HCT116 (cell line): ENCODE measurements around the gene TAF1. TPM values are rescaled to one million over a fixed set of nuclear protein-coding genes. Genes with fewer than 3 reads are reported as not detected.

Source experiments
- ATAC-seq: fragments of 200-7000 bp; cut with Tn5 transposase; 2 replicates; pipeline ENCODE4 v1.9.1; 2020; ENCODE audit warnings: mild to moderate bottlenecking, moderate library complexity
- BruUV-seq: library from RNA; stranded (reverse); fragments of 400-500 nt; replicated peaks from 2 replicates; lab custom pipeline; 2021; lab: Mats Ljungman, UMichigan
- CTCF ChIA-PET: fragments of 300-600 bp; sonication (Branson Sonifier 250); formaldehyde crosslinking; loops from one replicate; lab custom pipeline; 2021; ENCODE audit warnings: antibody characterized with exemption; lab: Charles Lee
- POLR2A ChIA-PET: fragments of 300-600, 350-600 bp; sonication (Branson Sonifier 250); formaldehyde crosslinking; loops from one replicate; lab custom pipeline; 2021; ENCODE audit warnings: antibody characterized with exemption; lab: Charles Lee
- RAD21 ChIA-PET, 2 experiments: fragments of 300-600 bp; sonication (Branson Sonifier 250); formaldehyde crosslinking; loops; one replicate each; lab custom pipeline; 2023; ENCODE audit warnings: low total read pairs in 2 of 2; ENCODE audit not compliant: uncharacterized antibody in 2 of 2, unreplicated experiment in 2 of 2, low non-redundant PET in 1 of 2; lab: Charles Lee
- DNase-seq: peaks from one replicate; pipeline ENCODE4 v3.0.0-alpha.2; 2010; ENCODE audit warnings: low read depth, low spot score
- H2AFZ ChIP-seq: fragments of 200-600 bp; shearing (Covaris generic), sonication (generic); 2 replicates; pipeline ENCODE4 v1.6.1; 2017; ENCODE audit warnings: low read depth, mixed run types, mixed read lengths, antibody characterized with exemption, low read length; ENCODE audit not compliant: poor library complexity, severe bottlenecking
- H3K27ac ChIP-seq: 2 replicates; pipeline ENCODE4 v1.5.1; 2012; ENCODE audit warnings: low read depth, low read length
- H3K27me3 ChIP-seq: fragments of 200-600 bp; sonication (generic); 2 replicates; pipeline ENCODE4 v1.6.1; 2016; ENCODE audit warnings: mixed run types, low read length, mixed read lengths; ENCODE audit not compliant: insufficient read depth
- H3K36me3 ChIP-seq, 2 experiments: fragments of 200-500 bp in 1 of 2; fragments of 200-600 bp in 1 of 2; sonication (Bioruptor generic) in 1 of 2; sonication (generic) in 1 of 2; 2 replicates each; pipeline versions ENCODE4 v1.5.1 to v1.6.1; 2014 to 2016; ENCODE audit warnings: low read length in 2 of 2, inconsistent platforms in 1 of 2, mixed read lengths in 1 of 2, mixed run types in 1 of 2; ENCODE audit not compliant: insufficient read depth in 2 of 2, control insufficient read depth in 1 of 2
- H3K4me1 ChIP-seq, 2 experiments: fragments of 200-600 bp in 1 of 2; sonication (generic) in 1 of 2; 2 replicates each; pipeline versions ENCODE4 v1.5.1 to v1.6.1; 2012 to 2017; ENCODE audit warnings: low read length in 2 of 2, inconsistent platforms in 1 of 2, mild to moderate bottlenecking in 1 of 2, mixed read lengths in 1 of 2, mixed run types in 1 of 2, moderate library complexity in 1 of 2; ENCODE audit not compliant: insufficient read depth in 2 of 2, control insufficient read depth in 1 of 2
- H3K4me2 ChIP-seq: fragments of 200-600 bp; sonication (generic); 2 replicates; pipeline ENCODE4 v1.6.1; 2017; ENCODE audit warnings: mixed run types, low read length, mixed read lengths
- H3K4me3 ChIP-seq, 2 experiments: fragments of 200-600 bp in 1 of 2; sonication (generic) in 1 of 2; replicated peaks in 1 of 2; 2 replicates each; pipeline ENCODE4 v1.5.1; 2011 to 2016; ENCODE audit warnings: low read length in 2 of 2, control low read depth in 1 of 2, low read depth in 1 of 2, mild to moderate bottlenecking in 1 of 2, mixed read lengths in 1 of 2, mixed run types in 1 of 2
- H3K79me2 ChIP-seq: fragments of 200-600 bp; sonication (generic); 2 replicates; pipeline ENCODE4 v1.6.1; 2017; ENCODE audit warnings: mild to moderate bottlenecking, mixed run types, low read length, moderate library complexity, mixed read lengths; ENCODE audit not compliant: insufficient read depth
- H3K9ac ChIP-seq: fragments of 200-600 bp; sonication (generic); 2 replicates; pipeline ENCODE4 v1.6.1; 2016; ENCODE audit warnings: low read length, mixed read lengths
- H3K9me2 ChIP-seq: fragments of 200-600 bp; sonication (generic), shearing (Covaris generic); 2 replicates; pipeline ENCODE4 v1.6.1; 2017; ENCODE audit warnings: mixed run types, mild to moderate bottlenecking, moderate library complexity; ENCODE audit not compliant: insufficient read depth
- H3K9me3 ChIP-seq, 2 experiments: fragments of 200-500 bp in 1 of 2; fragments of 200-600 bp in 1 of 2; sonication (Bioruptor generic) in 1 of 2; sonication (generic) in 1 of 2; 2 replicates each; pipeline ENCODE4 v1.6.1; 2014 to 2017; ENCODE audit warnings: low read length in 2 of 2, mixed read lengths in 2 of 2, inconsistent platforms in 1 of 2, low read depth in 1 of 2, mild to moderate bottlenecking in 1 of 2, mixed run types in 1 of 2, moderate library complexity in 1 of 2; ENCODE audit not compliant: control insufficient read depth in 1 of 2, insufficient read depth in 1 of 2
- H4K20me1 ChIP-seq: fragments of 200-600 bp; sonication (generic), shearing (Covaris generic); 2 replicates; pipeline ENCODE4 v1.6.1; 2017; ENCODE audit warnings: mixed run types, mild to moderate bottlenecking, moderate library complexity; ENCODE audit not compliant: insufficient read depth
- POLR2A ChIP-seq: IDR thresholded peaks from 2 replicates; pipeline ENCODE4 v1.7.0; 2011; ENCODE audit warnings: borderline replicate concordance; ENCODE audit not compliant: insufficient read depth, insufficient read length; ENCODE audit errors: extremely low read depth
- intact Hi-C: fragments of 100-400 bp; cut with micrococcal nuclease; formaldehyde crosslinking; loops from 2 replicates; pipeline ENCODE4 v1.10.0; 2022
- total RNA-seq: library from RNA; stranded (reverse); gene quantifications from one replicate; pipeline ENCODE4 v1.2.1, GENCODE V29; 2021; ENCODE audit not compliant: unreplicated experiment
- TF ChIP-seq, protein P1 (sequence below): IDR thresholded peaks from 2 replicates; pipeline ENCODE4 v1.6.1; 2011; ENCODE audit warnings: mild to moderate bottlenecking, low read length, moderate library complexity; ENCODE audit not compliant: insufficient replicate concordance; ENCODE audit errors: extremely low read depth

Gene TAF1
- total RNA-seq, 1 experiment from 2014 or later: 27.7 TPM

DNA sequence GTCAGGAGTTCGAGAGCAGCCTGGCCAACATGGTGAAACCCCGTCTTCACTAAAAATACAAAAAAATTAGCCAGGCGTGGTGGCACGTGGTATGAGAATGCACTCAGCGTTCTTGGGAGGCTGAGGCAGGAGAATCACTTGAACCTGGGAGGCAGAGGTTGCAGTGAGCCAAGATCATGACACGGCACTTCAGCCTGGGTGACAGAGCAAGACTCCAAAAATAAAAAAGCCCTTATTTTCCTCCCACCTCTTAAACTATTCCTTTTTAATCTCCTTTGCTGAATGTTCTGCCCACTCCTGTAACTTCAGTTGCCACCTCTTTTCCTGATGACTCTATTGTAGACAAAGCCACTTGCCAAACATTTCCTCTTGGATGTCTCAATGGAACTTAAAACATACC is 72.6 kb downstream of the TAF1 start:
- H3K9me2 ChIP-seq: no peaks in the 10 kb centered on the region
- DNase-seq: no peak
- intact Hi-C loops: no loop called here
- ATAC-seq: no peak
- no TSS peak for BruUV-seq
- TF ChIP-seq, protein P1, sequence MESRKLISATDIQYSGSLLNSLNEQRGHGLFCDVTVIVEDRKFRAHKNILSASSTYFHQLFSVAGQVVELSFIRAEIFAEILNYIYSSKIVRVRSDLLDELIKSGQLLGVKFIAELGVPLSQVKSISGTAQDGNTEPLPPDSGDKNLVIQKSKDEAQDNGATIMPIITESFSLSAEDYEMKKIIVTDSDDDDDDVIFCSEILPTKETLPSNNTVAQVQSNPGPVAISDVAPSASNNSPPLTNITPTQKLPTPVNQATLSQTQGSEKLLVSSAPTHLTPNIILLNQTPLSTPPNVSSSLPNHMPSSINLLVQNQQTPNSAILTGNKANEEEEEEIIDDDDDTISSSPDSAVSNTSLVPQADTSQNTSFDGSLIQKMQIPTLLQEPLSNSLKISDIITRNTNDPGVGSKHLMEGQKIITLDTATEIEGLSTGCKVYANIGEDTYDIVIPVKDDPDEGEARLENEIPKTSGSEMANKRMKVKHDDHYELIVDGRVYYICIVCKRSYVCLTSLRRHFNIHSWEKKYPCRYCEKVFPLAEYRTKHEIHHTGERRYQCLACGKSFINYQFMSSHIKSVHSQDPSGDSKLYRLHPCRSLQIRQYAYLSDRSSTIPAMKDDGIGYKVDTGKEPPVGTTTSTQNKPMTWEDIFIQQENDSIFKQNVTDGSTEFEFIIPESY: no peak
- H3K27ac ChIP-seq: no peak overlapping the region
- no peak overlapping the region for H3K9ac ChIP-seq
- H4K20me1 ChIP-seq: no peaks in the 10 kb centered on the region
- H2AFZ ChIP-seq: no peak overlapping the region
- no peaks in the 10 kb centered on the region for H3K4me1 ChIP-seq
- RAD21 ChIA-PET: no interaction called here
- POLR2A ChIA-PET: no interaction called here
- H3K9me3 ChIP-seq: no peaks in the 10 kb centered on the region
- H3K4me2 ChIP-seq: no peak overlapping the region
- H3K27me3 ChIP-seq: no peaks in the 10 kb centered on the region
- no peaks in the 10 kb centered on the region for H3K79me2 ChIP-seq
- H3K4me3 ChIP-seq: no peak overlapping the region
- CTCF ChIA-PET: interaction anchor here (1.2 kb wide), 1 partner anchor 111 kb away, joined by 3 read pairs; no protein-coding TSS in a partner anchor
- H3K36me3 ChIP-seq: no peaks in the 10 kb centered on the region

DNA sequence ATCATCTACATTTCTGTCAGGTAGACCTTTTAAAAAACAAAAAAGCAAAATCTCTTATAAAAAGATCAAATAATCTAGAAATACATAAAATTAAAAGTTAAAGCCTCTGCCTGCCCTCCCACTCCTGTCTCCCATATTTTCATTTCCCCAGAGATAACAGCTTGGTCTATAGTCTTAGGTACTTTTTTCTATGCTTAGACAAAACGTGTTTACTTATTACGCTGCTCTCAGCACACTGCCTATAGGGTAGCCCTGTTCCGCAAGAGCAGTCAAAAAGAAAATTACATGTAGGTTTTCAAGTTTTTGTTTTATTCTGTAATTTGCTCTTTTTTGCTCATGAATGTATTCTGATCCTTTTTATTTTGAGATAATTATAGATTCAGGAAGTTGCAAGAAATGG is 73.3 kb downstream of the TAF1 start:
- no peak for ATAC-seq
- no peak overlapping the region for H3K9ac ChIP-seq

More for the DNA sequence above, 73.3 kb downstream of the TAF1 start:
- CTCF ChIA-PET: no interaction called here
- Histone ChIP-seq H3K27me3 (no peaks in the 10 kb centered on the region), H3K9me3 (no peaks in the 10 kb centered on the region), H2AFZ (no peak overlapping the region), H3K4me1 (no peaks in the 10 kb centered on the region), H4K20me1 (no peaks in the 10 kb centered on the region), H3K36me3 (no peaks in the 10 kb centered on the region), H3K4me2 (no peak overlapping the region), H3K4me3 (no peak overlapping the region), H3K9me2 (no peaks in the 10 kb centered on the region), H3K27ac (no peak overlapping the region), H3K79me2 (no peaks in the 10 kb centered on the region)
- no peak for DNase-seq
- POLR2A ChIA-PET: no interaction called here
- RAD21 ChIA-PET: no interaction called here
- no peak for TF ChIP-seq POLR2A
- no TSS peak for BruUV-seq
- intact Hi-C loops: no loop called here
